Esophagus (tissue), 2 donors: ENCODE measurements around the gene TGFBR3. TPM values are rescaled to one million over a fixed set of nuclear protein-coding genes. Genes with fewer than 3 reads are reported as not detected.

Experiments used
- H3K27ac ChIP-seq, 2 donors: one replicate each; pipeline ENCODE4 v1.5.1; 2013; ENCODE audit warnings: low read depth in 2 of 2, mild to moderate bottlenecking in 2 of 2, inconsistent platforms in 1 of 2, low read length in 1 of 2, moderate library complexity in 1 of 2
- H3K27me3 ChIP-seq, 2 donors: one replicate each; pipeline ENCODE4 v1.6.1; 2013; ENCODE audit warnings: low read length in 2 of 2, control low read depth in 1 of 2, mild to moderate bottlenecking in 1 of 2; ENCODE audit not compliant: insufficient read depth in 2 of 2, control insufficient read depth in 1 of 2
- H3K36me3 ChIP-seq, 2 donors: one replicate each; pipeline ENCODE4 v1.6.1; 2013; ENCODE audit warnings: low read length in 1 of 2; ENCODE audit not compliant: control insufficient read depth in 2 of 2, insufficient read depth in 2 of 2
- H3K4me1 ChIP-seq, 2 donors: one replicate each; pipeline ENCODE4 v1.6.1; 2013; ENCODE audit warnings: low read length in 1 of 2; ENCODE audit not compliant: control insufficient read depth in 2 of 2, insufficient read depth in 2 of 2
- H3K4me3 ChIP-seq, 2 donors: one replicate each; pipeline ENCODE4 v1.5.1; 2013; ENCODE audit warnings: low read length in 2 of 2, mild to moderate bottlenecking in 2 of 2, low read depth in 1 of 2, moderate library complexity in 1 of 2
- H3K9me3 ChIP-seq, 2 donors: one replicate each; pipeline ENCODE4 v1.6.1; 2013; ENCODE audit warnings: mild to moderate bottlenecking in 2 of 2, low read depth in 1 of 2, low read length in 1 of 2, moderate library complexity in 1 of 2; ENCODE audit not compliant: control insufficient read depth in 2 of 2, insufficient read depth in 1 of 2
- WGBS, 2 donors: extraction: QIAGEN DNeasy Blood & Tissue Kit; methylation state at CpG; one replicate each; pipeline ENCODE4 v1.1.7; 2013; 5-methylcytosine and 5-hydroxymethylcytosine counted together
- polyA plus RNA-seq, 2 donors: library from polyadenylated mRNA; stranded (reverse); fragments of 200-250 nt; gene quantifications; one replicate each; pipeline ENCODE4 v1.2.3, GENCODE V29; 2013
- donor health status: healthy with polysubstance abuse.
- donor health status: Bipolar disorder and iron deficiency.

Gene TGFBR3
- polyA plus RNA-seq, 2 donors, result 3.8 to 10.5 TPM

- H3K27ac ChIP-seq, result no peak overlapping the region
- peaks cover 3 to 4% of the 10 kb centered on the region in 2 donors for H3K4me1 ChIP-seq
- no peaks in the 10 kb centered on the region for H3K36me3 ChIP-seq
- WGBS, 2 donors, result 58% methylated on average over 1 of the region's 1 CpG
- H3K27me3 ChIP-seq, result no peaks in the 10 kb centered on the region
- no peak overlapping the region for H3K4me3 ChIP-seq
- H3K9me3 ChIP-seq, result no peaks in the 10 kb centered on the region
Measured at GRCh38 chr1:91791103-91791502, 94.8 kb downstream of the TGFBR3 start.

- H3K36me3 ChIP-seq, result no peaks in the 10 kb centered on the region
- H3K27ac ChIP-seq, result no peak overlapping the region
- no peaks in the 10 kb centered on the region for H3K9me3 ChIP-seq
- peaks cover 3 to 4% of the 10 kb centered on the region in 2 donors for H3K4me1 ChIP-seq
- H3K27me3 ChIP-seq, result no peaks in the 10 kb centered on the region
- 65 to 66% methylated on average over 1 of the region's 1 CpG for WGBS, 2 donors
- H3K4me3 ChIP-seq, result no peak overlapping the region
Measured at GRCh38 chr1:91790392-91790791, 95.6 kb downstream of the TGFBR3 start.

GRCh38 chr1:91789273-91789997 is 96.5 kb downstream of the TGFBR3 start:
- H3K27me3 ChIP-seq, result no peaks in the 10 kb centered on the region
- H3K4me3 ChIP-seq, result no peak overlapping the region
- no peaks in the 10 kb centered on the region for H3K9me3 ChIP-seq
- peaks cover 3 to 4% of the 10 kb centered on the region in 2 donors for H3K4me1 ChIP-seq
- 84 to 87% methylated on average over 12 of the region's 12 CpGs for WGBS, 2 donors
- no peak overlapping the region for H3K27ac ChIP-seq
- no peaks in the 10 kb centered on the region for H3K36me3 ChIP-seq

GRCh38 chr1:91787919-91788318 is 98.0 kb downstream of the TGFBR3 start:
- H3K9me3 ChIP-seq, result no peaks in the 10 kb centered on the region
- peaks cover 3 to 6% of the 10 kb centered on the region in 2 donors for H3K4me1 ChIP-seq
- no peaks in the 10 kb centered on the region for H3K27me3 ChIP-seq
- no peak overlapping the region for H3K4me3 ChIP-seq
- no peaks in the 10 kb centered on the region for H3K36me3 ChIP-seq
- peak overlapping the region in 1 of 2 donors; percentile 49 for H3K27ac ChIP-seq
- WGBS, 2 donors, result 87 to 88% methylated on average over 3 of the region's 3 CpGs

GRCh38 chr1:91784616-91785015 is 101.3 kb downstream of the TGFBR3 start:
- no peak overlapping the region for H3K4me3 ChIP-seq
- WGBS, 2 donors, result 83 to 90% methylated on average over 4 of the region's 4 CpGs
- H3K27ac ChIP-seq, result no peak overlapping the region
- peaks cover 2 to 3% of the 10 kb centered on the region in 2 donors for H3K4me1 ChIP-seq
- H3K36me3 ChIP-seq, result peaks cover 0 to 3% of the 10 kb centered on the region in 2 donors
- H3K27me3 ChIP-seq, result no peaks in the 10 kb centered on the region
- H3K9me3 ChIP-seq, result no peaks in the 10 kb centered on the region

- Histone ChIP-seq H3K4me3 (no peak overlapping the region), H3K9me3 (no peaks in the 10 kb centered on the region), H3K4me1 (peaks cover 2 to 3% of the 10 kb centered on the region in 2 donors), H3K27ac (no peak overlapping the region), H3K36me3 (peaks cover 0 to 3% of the 10 kb centered on the region in 2 donors), H3K27me3 (no peaks in the 10 kb centered on the region)
- WGBS, 2 donors, result 89 to 93% methylated on average over 3 of the region's 3 CpGs
Measured at GRCh38 chr1:91784191-91784590, 101.8 kb downstream of the TGFBR3 start.

- Histone ChIP-seq H3K9me3 (no peaks in the 10 kb centered on the region), H3K4me1 (peaks cover 2 to 3% of the 10 kb centered on the region in 2 donors), H3K27me3 (no peaks in the 10 kb centered on the region), H3K36me3 (peaks cover 0 to 3% of the 10 kb centered on the region in 2 donors), H3K27ac (peak overlapping the region; percentile 29 to 42), H3K4me3 (no peak overlapping the region)
- WGBS, 2 donors, result 65 to 73% methylated on average over 7 of the region's 7 CpGs
Measured at GRCh38 chr1:91783423-91784170, 102.4 kb downstream of the TGFBR3 start.

- 76 to 79% methylated on average over 10 of the region's 10 CpGs for WGBS, 2 donors
- Histone ChIP-seq H3K9me3 (no peaks in the 10 kb centered on the region), H3K4me3 (no peak overlapping the region), H3K36me3 (peaks cover 0 to 3% of the 10 kb centered on the region in 2 donors), H3K27ac (no peak overlapping the region), H3K27me3 (no peaks in the 10 kb centered on the region), H3K4me1 (peaks cover 4% of the 10 kb centered on the region in 2 donors)
Measured at GRCh38 chr1:91781901-91782622, 103.9 kb downstream of the TGFBR3 start.

GRCh38 chr1:91781371-91781825 is 104.6 kb downstream of the TGFBR3 start:
- H3K27ac ChIP-seq, result peak overlapping the region in 1 of 2 donors; percentile 14
- H3K4me1 ChIP-seq, result peaks cover 4 to 7% of the 10 kb centered on the region in 2 donors
- peaks cover 0 to 3% of the 10 kb centered on the region in 2 donors for H3K36me3 ChIP-seq
- no peak overlapping the region for H3K4me3 ChIP-seq
- no peaks in the 10 kb centered on the region for H3K9me3 ChIP-seq
- WGBS, 2 donors, result 43 to 56% methylated on average over 4 of the region's 4 CpGs
- no peaks in the 10 kb centered on the region for H3K27me3 ChIP-seq
